GM18858 (cell line): ENCODE data around the gene WDPCP.
A peak's percentile ranks its signal among the peaks of the same experiment; 100 is the strongest.
"Not testable (repeated sequence)": the region's sequence is repeated elsewhere in the genome, so short reads cannot be mapped to it uniquely, and the experiment has no call there.

Experiments used
- ATAC-seq: cut with Tn5 transposase; IDR thresholded peaks from one replicate; pipeline ENCODE4 v1.9.1; 2021; ENCODE audit not compliant: unreplicated experiment

Gene WDPCP

DNA sequence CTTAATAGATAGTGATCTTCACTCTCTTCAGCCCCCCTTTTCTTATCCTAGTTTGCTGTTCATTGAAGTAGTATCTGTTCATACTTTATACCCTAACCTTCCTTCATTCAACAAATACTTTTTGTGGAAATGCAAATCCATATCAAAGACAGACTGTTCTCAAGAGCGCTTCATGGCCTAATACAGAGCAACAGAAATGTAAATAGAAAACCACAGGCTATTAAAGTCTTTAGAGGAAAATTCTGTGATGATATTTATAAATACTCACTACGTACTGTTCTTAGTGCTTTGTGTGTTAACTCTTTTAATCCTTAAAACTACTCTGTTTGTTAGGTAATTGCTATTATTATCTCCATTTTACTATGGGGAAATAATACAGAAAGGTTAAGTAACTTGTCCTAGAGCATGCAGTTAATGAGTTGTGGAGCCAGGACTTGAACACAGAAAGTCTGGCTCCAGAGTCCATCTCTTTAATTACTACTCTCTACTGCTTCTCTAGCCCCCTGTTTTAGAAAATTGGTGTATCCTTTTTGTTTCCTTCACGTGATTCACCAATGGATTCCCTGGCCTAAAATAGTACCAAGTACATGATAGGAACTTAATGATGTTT, 3.4 kb upstream of the WDPCP start:
- no peak for ATAC-seq

DNA sequence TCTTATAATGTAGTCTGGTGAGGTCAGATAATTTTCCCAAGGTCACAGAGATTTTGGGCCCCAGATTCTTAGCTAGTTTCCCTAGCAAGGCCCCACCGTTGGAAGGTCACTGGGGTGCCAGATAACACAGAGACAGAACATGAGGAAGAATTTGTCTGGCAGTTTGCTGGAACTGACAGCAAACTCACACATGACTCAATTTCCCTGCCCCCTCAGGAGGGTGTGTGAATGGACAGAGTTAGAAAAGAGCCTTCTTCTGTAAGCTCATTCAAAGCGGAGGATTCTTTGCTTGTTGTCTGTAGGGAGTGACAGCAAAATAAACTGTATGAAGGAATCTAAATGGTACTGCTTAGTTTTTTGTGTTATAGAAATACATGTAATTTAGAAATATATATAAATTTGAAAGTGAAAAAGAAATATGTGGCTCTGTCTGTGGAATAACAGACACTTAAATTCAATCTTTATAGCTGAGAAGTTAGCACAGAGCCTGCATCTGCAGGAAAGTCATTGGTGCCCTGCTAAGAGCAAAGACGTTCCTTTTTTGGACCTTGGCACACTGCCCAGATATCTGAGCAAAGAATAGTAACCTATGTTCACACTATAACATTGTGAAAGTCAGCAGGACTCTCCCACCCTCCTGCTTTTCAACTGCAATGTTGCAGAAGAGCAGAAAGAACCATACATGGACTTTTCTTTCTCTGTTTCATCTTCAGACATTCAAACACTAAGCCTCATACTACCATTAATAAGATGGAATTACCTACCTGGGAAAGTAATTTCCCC, 2.5 kb upstream of the WDPCP start:
- ATAC-seq = peak; percentile 19

DNA sequence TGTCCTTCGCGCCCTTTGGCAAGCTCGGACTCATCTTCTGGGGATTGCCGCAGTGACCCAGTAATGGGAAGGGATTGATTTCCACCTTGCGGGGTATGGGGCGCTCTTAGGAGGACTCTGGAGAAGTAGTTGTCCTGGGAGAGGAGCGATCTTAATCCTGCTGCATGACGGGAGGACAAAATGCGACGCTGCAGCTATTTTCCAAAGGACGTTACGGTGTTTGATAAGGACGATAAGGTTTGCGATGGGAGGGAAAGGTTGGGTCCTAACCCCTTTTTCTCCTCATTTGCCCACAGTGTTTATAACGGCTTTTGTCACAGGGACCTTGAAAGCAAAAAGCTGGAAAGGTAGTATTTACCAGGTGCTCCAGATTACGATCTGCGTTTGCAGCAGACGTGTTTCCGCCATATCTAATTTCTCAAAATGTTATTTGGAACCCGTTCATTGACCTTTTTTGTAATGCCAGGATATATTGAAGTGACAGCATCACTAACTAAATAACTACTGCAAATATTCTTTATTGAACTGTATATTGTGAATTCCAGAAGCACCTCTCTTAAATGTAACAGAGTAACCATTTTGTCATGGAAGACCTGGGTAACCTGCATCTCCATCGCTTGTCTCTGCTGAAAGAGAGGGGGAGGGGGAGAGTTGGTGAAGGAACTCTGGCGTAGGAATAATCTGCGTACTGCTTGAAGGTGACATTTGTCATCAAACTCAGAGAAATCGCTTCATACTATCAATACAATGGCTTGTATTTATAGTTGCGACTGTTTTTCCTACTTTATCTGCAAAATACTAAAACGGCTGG, 1.1 kb upstream of the WDPCP start:
- ATAC-seq = no peak

DNA sequence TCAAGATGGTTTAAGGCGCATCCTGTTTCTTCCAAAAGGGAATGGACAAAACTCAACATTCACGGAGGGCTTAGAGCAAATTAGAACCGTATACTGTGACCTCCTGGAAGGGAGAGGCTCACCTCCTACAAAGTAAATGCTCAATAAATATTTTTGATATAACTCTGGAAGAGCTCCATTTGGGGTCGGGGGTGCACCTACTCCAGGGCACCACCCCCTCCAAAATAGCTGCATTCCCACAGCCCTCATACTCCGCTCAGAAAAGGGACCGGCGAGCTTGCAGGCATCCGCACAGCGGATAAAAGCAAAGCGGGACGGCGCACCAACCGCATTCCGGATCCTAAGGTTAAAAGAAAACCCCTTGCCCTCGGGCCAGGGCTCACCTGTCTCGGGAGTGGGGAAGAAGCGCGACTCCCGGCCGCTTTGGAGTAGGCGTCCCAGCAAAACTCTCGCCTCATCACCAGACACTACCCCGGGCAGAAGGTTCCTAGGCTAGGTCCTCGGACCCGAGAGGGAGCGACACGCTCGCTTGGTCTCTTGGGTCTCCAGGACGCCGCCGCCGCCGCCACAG, 378 bp downstream of the WDPCP start:
- ATAC-seq = no peak

DNA sequence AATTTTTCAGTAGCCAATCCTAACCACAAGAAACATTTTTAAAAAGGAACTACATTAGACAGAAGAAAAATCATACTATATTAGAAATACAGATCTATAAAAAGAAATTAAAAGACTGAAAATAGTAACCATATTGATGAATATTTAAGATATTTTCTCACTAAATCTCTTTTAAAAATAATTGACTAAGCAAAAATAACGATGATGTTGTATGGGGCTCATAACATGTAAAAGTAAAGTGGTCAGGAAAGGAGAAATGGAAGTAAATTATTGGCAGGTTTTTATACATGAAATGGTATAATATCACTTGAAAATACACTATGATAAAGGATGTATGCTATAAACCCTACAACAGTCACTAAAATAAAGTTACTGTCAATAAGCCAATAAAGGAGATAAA, 5.4 kb downstream of the WDPCP start:
- no peak for ATAC-seq

DNA sequence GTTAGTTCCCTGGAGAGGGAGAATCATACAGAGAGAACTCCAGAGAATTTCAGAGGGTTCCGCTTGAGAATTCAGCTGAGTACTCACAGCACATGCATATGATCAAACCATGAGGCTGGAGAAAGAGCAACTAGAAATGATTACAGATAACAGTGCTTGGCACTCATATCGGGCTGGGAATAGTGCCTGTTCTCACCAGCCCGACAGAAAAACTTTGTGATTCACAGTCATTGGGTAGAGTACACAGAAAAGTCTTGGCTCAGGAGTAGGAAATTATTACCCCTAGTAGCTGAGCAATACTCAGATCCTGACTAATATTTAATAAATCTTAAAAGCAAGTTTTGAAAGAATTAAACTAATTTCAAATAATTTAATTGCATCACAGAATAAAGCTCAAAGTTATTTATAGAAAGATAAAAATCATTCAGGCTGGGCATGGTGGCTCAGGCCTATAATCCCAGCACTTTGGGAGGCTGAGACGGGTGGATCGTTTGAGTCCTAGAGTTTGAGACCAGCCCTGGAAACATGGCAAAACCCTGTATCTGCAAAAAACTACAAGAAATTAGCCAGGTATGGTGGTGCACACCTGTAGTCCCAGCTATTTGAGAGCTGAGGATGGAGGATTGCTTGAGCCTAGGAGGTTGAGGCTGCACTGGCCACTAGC, 6.8 kb downstream of the WDPCP start:
- ATAC-seq = no peak

DNA sequence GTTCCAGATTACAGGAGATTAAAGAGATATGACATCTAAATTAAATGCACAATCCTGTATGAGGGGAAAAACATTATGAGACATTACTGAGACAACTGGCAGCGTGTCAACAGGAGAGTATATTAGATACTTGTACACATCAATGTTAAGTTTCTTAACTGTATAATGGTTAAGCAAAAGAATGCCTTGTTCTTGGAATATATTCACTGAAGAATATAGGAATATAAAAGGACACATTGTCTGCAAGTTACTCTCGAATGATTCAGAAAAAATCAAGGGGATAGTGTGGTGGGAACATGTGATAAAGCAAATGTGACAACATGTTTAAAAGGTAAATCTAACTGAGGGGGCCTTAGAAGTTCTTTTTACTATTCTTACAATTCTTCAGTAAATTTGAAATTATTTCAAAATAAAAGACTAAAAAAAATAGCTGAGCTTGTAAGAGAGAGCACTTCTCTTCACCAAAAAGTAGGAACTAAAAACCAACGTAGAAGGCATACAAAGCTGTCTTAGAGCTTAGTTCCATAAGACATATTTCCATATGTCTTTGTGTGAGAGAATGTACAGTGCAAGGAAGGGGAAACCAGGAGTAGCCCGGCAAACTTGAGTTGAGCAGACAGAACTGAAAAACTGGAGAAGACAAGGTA, 7.5 kb downstream of the WDPCP start:
- no peak for ATAC-seq

DNA sequence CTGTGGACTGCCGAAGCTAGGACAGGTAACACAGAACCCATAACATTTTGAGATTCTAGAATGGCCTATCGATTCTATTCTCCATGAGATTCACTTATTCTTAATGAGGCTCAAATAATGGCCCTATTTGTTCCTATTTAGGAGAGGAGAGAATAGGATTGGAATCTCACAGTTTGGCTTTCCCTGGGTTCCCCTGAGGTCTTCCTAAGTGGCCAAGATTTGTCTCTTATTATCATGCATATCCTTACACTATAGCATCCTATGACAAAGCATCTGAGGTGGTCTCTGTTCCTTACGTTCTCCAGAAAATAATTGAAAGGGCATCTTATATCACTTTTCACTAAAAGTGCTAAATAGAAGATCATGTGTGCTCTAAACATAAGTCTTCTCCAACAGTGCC, 9.5 kb downstream of the WDPCP start:
- ATAC-seq = no peak

DNA sequence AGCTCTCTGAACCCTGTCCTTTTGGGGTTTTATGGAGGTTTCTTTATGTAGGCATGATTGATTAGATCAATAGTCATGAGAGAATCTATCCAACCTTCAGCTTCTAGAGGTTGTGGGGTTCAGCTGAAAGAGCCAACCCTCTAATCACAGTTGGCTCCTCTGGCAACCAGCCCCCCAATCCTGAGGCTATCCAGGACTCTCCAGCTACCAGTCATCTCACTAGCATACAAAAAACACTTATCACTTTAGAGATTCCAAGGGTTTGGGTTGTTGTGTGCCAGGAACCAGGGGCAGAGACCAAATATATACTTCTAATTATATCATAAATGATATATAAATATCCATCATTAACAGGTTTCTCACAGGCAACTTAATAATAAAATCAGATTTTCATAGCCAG, 11.7 kb downstream of the WDPCP start:
- ATAC-seq = no peak

DNA sequence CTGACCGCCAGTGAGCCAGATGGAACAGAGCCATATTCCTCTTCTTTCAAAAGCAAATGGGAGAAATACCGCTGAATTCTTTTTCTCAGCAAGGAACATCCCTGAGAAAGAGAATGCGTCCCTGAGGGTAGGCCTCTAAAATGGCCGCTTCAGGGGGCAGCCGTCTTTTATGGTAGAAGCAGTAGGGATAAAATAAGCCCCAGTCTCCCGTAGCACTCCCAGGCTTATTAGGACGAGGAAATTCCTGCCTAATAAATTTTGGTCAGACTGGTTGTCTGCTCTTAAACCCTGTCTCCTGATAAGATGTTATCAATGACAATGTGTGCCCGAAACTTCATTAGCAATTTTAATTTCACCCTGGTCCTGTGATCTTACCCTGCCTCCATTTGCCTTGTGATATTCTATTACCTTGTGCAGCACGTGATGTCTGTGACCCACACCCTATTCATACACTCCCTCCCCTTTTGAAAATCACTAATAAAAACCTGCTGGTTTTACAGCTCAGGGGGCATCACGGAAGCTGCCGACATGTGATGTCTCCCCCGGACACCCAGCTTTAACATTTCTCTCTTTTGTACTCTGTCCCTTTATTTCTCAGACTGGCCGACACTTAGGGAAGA, 14.4 kb downstream of the WDPCP start:
- not testable (repeated sequence) for ATAC-seq

DNA sequence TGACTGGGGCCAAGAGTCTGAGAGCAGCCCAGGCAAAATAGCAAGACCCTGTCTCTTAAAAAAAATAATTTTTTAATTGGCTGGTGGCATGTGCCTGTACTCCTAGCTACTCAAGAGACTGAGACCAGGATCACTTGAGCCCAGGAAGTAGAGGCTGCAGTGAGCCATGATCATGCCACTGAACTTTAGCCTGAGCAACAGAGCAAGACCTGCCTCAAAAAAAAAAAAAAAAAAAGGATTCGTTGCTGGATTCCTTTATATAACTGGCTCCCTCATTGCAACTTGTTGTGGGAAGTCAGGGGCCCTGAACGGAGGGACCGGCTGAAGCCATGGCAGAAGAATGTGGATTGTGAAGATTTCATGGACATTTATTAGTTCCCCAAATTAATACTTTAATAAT, 15.3 kb downstream of the WDPCP start:
- not testable (repeated sequence) for ATAC-seq

DNA sequence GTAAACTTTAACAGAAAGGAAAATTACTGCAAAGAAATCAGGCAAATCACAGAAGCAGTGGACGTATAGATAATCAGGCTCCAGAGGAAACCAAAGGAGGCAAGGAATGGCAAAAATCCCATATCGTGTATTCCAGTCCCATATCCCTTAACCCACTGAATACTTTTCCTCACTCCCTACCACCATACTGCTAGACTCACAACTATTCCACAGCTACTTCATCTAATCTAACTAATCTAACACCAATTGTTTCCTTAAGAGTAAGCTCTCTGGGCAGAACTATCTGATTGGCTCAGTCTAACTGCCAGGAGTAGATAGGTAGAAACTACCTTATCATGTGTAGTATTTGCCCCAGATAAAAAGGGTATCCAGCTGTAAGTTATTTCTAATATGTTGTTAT, 16.3 kb downstream of the WDPCP start:
- ATAC-seq = no peak

DNA sequence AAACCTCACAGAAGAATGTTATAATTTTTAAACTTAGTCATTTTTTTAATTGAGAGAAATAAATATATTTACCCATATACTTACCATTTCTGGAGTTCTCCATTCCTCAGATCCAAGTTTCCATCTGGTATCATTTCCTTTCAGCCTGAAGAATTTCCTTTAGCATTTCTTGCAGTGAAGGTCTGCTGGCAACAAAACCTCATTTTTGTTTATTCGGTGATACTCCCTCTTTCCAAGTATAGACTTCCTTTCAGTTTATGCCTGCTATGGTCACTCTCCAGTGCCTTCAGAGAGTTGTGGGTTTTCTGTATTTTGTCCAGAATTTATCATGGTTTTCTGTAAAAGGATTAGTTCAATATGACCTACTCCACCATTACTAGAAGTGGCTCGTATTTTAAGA, 17.0 kb downstream of the WDPCP start:
- ATAC-seq = no peak

DNA sequence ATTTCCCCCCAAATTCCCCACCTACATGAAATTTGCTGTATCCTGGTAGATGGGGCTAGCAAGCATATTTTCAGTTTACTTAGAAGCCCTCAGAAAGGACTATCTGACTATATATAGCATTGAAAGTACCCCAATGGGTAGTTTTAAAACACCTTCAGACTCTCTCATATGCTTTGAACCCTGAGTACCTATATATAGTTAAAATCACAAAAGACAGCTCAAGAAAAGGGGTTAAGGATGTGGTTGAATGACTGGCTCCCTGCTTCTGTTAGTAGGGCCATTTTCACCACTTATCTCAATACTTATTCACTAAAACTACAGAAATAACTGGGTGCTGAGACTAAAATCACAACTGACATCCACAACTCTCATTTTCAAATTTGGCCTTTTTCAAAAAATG, 18.5 kb downstream of the WDPCP start:
- peak; percentile 84 for ATAC-seq

DNA sequence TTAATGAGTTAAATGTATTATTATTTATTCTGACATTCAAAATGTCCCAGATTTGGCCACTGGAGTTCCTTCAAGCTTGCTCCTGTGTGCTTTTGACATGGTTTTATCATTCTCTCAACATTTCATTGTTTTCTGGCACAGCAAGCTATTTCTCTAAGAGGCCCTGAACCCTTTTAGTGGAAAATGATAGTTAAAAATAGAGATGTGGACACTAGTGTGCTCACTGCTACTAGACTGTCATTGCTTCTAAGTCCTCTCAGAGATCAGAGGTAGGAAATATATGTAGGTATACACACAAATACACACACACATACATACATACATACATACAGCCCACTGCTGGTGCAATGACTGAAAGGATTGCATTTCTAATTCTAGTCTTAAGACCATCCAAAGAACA, 25.5 kb downstream of the WDPCP start:
- ATAC-seq = no peak

DNA sequence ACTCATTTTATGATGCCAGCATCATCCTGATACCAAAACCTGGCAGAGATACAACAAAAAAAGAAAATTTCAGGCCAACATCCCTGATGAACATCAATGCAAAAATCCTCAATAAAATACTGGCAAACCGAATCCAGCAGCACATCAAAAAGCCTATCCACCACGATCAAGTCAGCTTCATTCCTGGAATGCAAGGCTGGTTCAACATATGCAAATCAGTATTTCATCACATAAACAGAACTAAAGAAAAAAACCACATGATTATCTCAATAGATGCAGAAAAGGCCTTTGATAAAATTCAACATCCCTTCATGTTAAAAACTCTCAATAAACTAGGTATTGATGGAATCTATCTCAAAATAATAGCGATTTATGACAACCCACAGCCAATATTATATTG, 29.4 kb downstream of the WDPCP start:
- not testable (repeated sequence) for ATAC-seq

DNA sequence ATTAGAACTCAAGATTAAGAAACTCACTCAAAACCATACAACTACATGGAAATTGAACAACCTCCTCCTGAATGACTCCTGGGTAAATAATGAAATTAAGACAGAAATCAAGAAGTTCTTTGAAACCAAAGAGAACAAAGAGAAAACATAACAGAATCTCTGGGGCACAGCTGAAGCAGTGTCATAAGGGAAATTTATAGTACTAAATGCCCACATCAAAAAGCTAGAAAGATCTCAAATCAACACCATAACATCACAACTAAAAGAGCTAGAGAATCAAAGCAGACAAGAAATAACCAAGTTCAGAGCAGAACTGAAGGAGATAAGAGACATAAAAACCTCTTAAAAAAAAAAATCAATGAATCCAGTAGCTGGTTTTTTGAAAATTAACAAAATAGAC, 30.5 kb downstream of the WDPCP start:
- not testable (repeated sequence) for ATAC-seq

DNA sequence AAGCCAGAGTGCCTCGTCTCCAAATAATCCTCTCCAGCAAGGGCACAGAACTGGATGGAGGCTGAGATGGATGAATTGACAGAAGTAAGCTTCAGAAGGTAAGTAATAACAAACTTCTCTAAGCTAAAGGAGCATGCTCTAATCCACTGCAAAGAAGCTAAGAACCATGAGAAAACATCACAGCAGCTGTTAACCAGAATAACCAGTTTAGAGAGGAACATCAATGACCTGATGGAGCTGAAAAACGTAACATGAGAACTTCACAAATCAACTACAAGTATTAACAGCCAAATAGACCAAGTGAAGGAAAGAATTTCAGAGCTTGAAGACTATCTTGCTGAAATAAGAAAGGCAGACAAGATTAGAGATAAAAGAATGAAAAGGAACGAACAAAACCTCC, 32.3 kb downstream of the WDPCP start:
- no peak for ATAC-seq

DNA sequence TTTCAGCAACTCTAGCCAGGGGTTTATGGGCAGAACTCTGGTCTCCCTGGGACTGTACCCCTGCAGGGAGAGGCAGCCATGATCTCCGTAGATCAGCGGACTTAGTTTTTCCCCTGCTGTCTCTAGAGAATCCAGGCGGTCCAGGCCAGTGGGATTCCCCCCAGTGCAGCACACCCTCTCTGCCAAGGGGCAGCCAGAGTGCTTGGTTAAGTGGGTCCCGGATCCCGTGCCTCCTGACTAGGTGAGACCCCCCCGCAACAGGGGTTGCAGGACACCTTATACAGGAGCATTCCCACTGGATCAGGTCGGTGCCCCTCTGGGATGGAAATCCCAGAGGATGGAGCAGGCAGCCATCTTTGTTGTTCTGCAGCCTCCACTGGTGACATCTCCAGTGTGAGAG, 33.0 kb downstream of the WDPCP start:
- no peak for ATAC-seq

DNA sequence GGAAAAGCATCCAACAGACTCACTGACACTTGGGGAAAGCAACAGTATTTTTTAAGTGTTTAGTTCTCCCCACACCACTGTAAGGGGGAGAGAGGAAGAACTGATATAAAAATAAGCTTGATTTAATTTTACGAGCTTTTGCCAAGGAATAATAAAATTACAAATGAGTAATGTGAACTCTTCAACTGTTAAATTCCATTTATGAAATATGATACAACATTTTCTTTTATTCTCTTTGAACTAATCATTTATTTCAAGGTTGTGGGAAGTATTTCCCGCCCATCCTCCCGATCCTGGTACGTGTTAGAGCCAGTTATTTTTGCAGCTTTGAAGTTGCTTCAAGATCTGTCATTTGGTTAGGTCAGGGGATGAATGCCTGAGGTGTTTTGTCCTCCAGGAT, 35.2 kb downstream of the WDPCP start:
- ATAC-seq = no peak
